HepG2 (cell line): ENCODE data around the gene ARTN. TPM values are rescaled to one million over a fixed set of nuclear protein-coding genes. Genes with fewer than 3 reads are reported as not detected.

ENCODE experiments used
- AKAP8 ChIP-seq: sonication (generic); formaldehyde crosslinking; IDR thresholded peaks from 2 replicates; pipeline ENCODE4 v1.5.1; 2020; ENCODE audit warnings: mild to moderate bottlenecking, missing genetic modification reagents
- BCL6 ChIP-seq: IDR thresholded peaks from 2 replicates; pipeline ENCODE4 v1.6.1; 2016; ENCODE audit warnings: missing genetic modification reagents, missing compliant biosample characterization
- BRD4 ChIP-seq: sonication (generic); formaldehyde crosslinking; IDR thresholded peaks from 2 replicates; pipeline ENCODE4 v1.4.0; 2020; ENCODE audit warnings: missing genetic modification reagents
- EP300 ChIP-seq, 3 experiments: sonication (generic) in 1 of 3; formaldehyde crosslinking in 1 of 3; IDR thresholded peaks; 2 replicates each; pipeline versions ENCODE4 v1.5.1 to v1.6.1; 2011 to 2020; ENCODE audit warnings: low read depth in 2 of 3, low read length in 2 of 3, borderline replicate concordance in 1 of 3, improper control_type of control experiment in 1 of 3, mild to moderate bottlenecking in 1 of 3, missing genetic modification reagents in 1 of 3, moderate library complexity in 1 of 3
- FOXA1 ChIP-seq, 2 experiments: fragments of 450-650 bp in 1 of 2; sonication (generic) in 1 of 2; formaldehyde crosslinking in 1 of 2; IDR thresholded peaks; 2 replicates each; pipeline versions ENCODE4 v1.4.0 to v1.6.1; 2016 to 2020; ENCODE audit warnings: missing genetic modification reagents in 1 of 2
- FOXJ3 ChIP-seq: sonication (generic); formaldehyde crosslinking; IDR thresholded peaks from 2 replicates; pipeline ENCODE4 v1.4.0; 2020; ENCODE audit warnings: missing genetic modification reagents, mild to moderate bottlenecking, borderline replicate concordance
- HNRNPH1 ChIP-seq: fragments of 200-400 bp; formaldehyde crosslinking; optimal IDR thresholded peaks from 2 replicates; pipeline ENCODE3; 2017; ENCODE audit warnings: mild to moderate bottlenecking, low read depth, low read length
- HNRNPUL1 ChIP-seq: fragments of 200-400 bp; formaldehyde crosslinking; IDR thresholded peaks from 2 replicates; pipeline ENCODE4 v1.6.1; 2017; ENCODE audit warnings: low read depth, mild to moderate bottlenecking, low read length, moderate library complexity
- POGK ChIP-seq: sonication (generic); formaldehyde crosslinking; conservative IDR thresholded peaks from 2 replicates; pipeline ENCODE4 v1.8.0; 2022; ENCODE audit warnings: mild to moderate bottlenecking, moderate library complexity, missing genetic modification reagents
- POLR2A ChIP-seq, 2 experiments: IDR thresholded peaks; 2 replicates each; pipeline ENCODE4 v1.6.1; 2011; ENCODE audit warnings: low read depth in 2 of 2, low read length in 2 of 2, mild to moderate bottlenecking in 1 of 2, moderate library complexity in 1 of 2; ENCODE audit not compliant: insufficient read depth in 1 of 2
- POLR2AphosphoS5 ChIP-seq: IDR thresholded peaks from 2 replicates; pipeline ENCODE4 v1.6.1; 2012; ENCODE audit warnings: low read depth, low read length
- XBP1 ChIP-seq: sonication (generic); formaldehyde crosslinking; IDR thresholded peaks from 2 replicates; pipeline ENCODE4 v1.5.0; 2020; ENCODE audit warnings: missing genetic modification reagents
- ZFP41 ChIP-seq: sonication (generic); formaldehyde crosslinking; IDR thresholded peaks from 2 replicates; pipeline ENCODE4 v1.4.0; 2020; ENCODE audit warnings: mild to moderate bottlenecking, missing genetic modification reagents, borderline replicate concordance
- ZNF251 ChIP-seq: sonication (generic); formaldehyde crosslinking; IDR thresholded peaks from 2 replicates; pipeline ENCODE4 v1.9.0; 2021; ENCODE audit warnings: mild to moderate bottlenecking, missing genetic modification reagents
- ZNF253 ChIP-seq: sonication (generic); formaldehyde crosslinking; IDR thresholded peaks from 2 replicates; pipeline ENCODE4 v1.8.0; 2022; ENCODE audit warnings: mild to moderate bottlenecking, missing genetic modification reagents, borderline replicate concordance
- ZNF383 ChIP-seq: sonication (generic); formaldehyde crosslinking; IDR thresholded peaks from 2 replicates; pipeline ENCODE4 v1.4.0; 2020; ENCODE audit warnings: missing genetic modification reagents, mild to moderate bottlenecking, borderline replicate concordance
- ZNF468 ChIP-seq: sonication (generic); formaldehyde crosslinking; IDR thresholded peaks from 2 replicates; pipeline ENCODE4 v1.8.0; 2022; ENCODE audit warnings: mild to moderate bottlenecking, moderate library complexity, missing genetic modification reagents
- ZNF564 ChIP-seq: sonication (generic); formaldehyde crosslinking; IDR thresholded peaks from 2 replicates; pipeline ENCODE4 v1.8.1; 2023; ENCODE audit warnings: mild to moderate bottlenecking, missing genetic modification reagents
- ZNF605 ChIP-seq: sonication (generic); formaldehyde crosslinking; IDR thresholded peaks from 2 replicates; pipeline ENCODE4 v1.8.0; 2022; ENCODE audit warnings: mild to moderate bottlenecking, missing genetic modification reagents
- ZNF629 ChIP-seq: sonication (generic); formaldehyde crosslinking; conservative IDR thresholded peaks from 2 replicates; pipeline ENCODE4 v1.5.0; 2020; ENCODE audit warnings: missing genetic modification reagents
- ZNF652 ChIP-seq: IDR thresholded peaks from 2 replicates; pipeline ENCODE4 v1.6.1; 2016; ENCODE audit warnings: low read depth, borderline replicate concordance
- ZNF687 ChIP-seq: sonication (generic); formaldehyde crosslinking; IDR thresholded peaks from 2 replicates; pipeline ENCODE4 v1.5.1; 2020; ENCODE audit warnings: mild to moderate bottlenecking, missing genetic modification reagents, moderate library complexity
- polyA plus RNA-seq, 8 experiments: library from polyadenylated mRNA; depleted of rRNA in 3 of 8; stranded (reverse) in 7 of 8; unstranded in 1 of 8; fragments of >200 nt; fragmentation: Illumina TruSeq in 4 of 8; extraction: Trizol in 4 of 8; gene quantifications; 2 replicates each; pipeline versions ENCODE4 v1.2.1 to v1.2.3, GENCODE V29; 2011 to 2016; ENCODE audit warnings: low read depth in 4 of 8, missing spikeins in 1 of 8, mixed read lengths in 1 of 8; ENCODE audit not compliant: insufficient read depth in 1 of 8
- total RNA-seq, 5 experiments: library from RNA; depleted of rRNA; stranded (reverse); fragments of >200 nt; fragmentation: Illumina TruSeq; extraction: Trizol; gene quantifications; 2 replicates each; pipeline ENCODE4 v1.2.3, GENCODE V29; 2016; ENCODE audit warnings: low read depth in 1 of 5
- TF ChIP-seq, protein P1 (sequence below): sonication (generic); formaldehyde crosslinking; conservative IDR thresholded peaks from 2 replicates; pipeline ENCODE4 v1.4.0; 2020; ENCODE audit warnings: missing genetic modification reagents

The ARTN gene
- total and polyA plus RNA-seq, 2 of the 13 experiments (the other 11 are each of a cell fraction or from before 2014, with no cell fraction given) = 0.11 to 0.62 TPM

DNA sequence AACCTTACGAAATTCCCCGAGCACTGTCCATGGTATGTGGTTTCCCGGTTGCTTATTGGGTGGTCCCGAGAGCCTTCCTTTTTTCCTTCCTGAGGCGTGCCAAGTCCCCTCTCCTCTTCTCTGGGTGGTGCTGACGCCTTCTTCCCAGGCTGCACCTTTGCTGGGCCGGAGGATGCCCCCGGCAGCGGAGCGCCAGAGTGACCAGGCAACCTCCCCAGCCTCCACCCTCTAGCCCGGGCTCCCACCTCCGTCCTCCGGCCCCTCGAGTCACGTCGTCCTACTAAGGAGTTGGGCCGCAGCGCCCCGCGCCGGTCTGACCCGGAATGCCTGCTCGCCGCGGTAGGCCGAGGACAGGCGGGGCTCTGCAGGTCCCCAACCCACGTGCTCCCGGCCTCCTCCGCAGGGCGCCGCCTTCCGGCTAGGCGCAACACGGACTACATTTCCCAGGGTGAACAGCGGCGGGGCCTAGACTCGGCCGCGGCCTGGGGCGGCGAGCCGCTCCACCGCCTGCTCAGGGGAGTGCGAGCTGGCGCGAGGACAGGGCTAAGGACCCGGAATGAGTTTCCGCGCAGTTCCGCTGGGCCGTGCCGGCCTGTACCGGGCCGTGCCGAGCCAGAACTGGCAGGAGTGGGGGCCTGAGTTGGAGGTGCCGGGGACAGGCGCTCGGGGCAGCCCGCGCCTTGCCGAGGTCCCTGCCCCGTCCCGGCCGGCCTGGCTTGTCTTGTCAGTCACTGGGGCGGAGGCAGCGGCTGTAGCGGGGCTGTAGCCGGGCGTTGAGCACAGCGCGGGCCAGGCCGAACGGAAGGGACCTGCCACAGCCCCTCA lies 12.8 kb downstream of the ARTN start, which contains the start of gene IPO13 (continued):
- TF ChIP-seq ZNF564 (CRISPR knock-in tag) (peak; percentile 57; the same call in 1 of the 2 replicates), FOXJ3 (CRISPR knock-in tag) (no peak; the same call in 1 of the 2 replicates), POLR2A (IDR thresholded peaks at IDR 0.05; ENCODE audit: insufficient read depth in 1 of 2, low read depth in 2 of 2, low read length in 2 of 2) (peak; percentile 76 to 87), POGK (CRISPR knock-in tag) (peak; percentile 90), EP300 (IDR thresholded peaks at IDR 0.05; ENCODE audit: low read depth in 2 of 2, low read length in 2 of 2) (no peak), EP300 (CRISPR knock-in tag; IDR thresholded peaks at IDR 0.05; ENCODE audit: borderline replicate concordance) (no peak), BRD4 (no peak), AKAP8 (CRISPR knock-in tag) (0 out of 2 replicates have a peak, but pooled peaks have one; percentile 69), ZNF605 (CRISPR knock-in tag) (peak; percentile 94), ZNF253 (CRISPR knock-in tag) (peak; percentile 74; the same call in 1 of the 2 replicates), ZNF383 (CRISPR knock-in tag) (no peak; the same call in 1 of the 2 replicates), ZNF629 (CRISPR knock-in tag) (no peak; the same call in 1 of the 2 replicates), BCL6 (CRISPR knock-in tag) (peak; percentile 59), FOXA1 (IDR thresholded peaks at IDR 0.05) (no peak), FOXA1 (CRISPR knock-in tag; IDR thresholded peaks at IDR 0.05) (no peak), ZNF652 (CRISPR knock-in tag) (no peak), HNRNPUL1 (no peak), XBP1 (CRISPR knock-in tag) (no peak), HNRNPH1 (no peak), ZNF468 (CRISPR knock-in tag) (peak; percentile 68; the same call in 1 of the 2 replicates), ZFP41 (no peak; the same call in 1 of the 2 replicates), POLR2AphosphoS5 (peak; percentile 66), ZNF687 (CRISPR knock-in tag) (peak; percentile 97), ZNF251 (no peak)
- TF ChIP-seq, protein P1, sequence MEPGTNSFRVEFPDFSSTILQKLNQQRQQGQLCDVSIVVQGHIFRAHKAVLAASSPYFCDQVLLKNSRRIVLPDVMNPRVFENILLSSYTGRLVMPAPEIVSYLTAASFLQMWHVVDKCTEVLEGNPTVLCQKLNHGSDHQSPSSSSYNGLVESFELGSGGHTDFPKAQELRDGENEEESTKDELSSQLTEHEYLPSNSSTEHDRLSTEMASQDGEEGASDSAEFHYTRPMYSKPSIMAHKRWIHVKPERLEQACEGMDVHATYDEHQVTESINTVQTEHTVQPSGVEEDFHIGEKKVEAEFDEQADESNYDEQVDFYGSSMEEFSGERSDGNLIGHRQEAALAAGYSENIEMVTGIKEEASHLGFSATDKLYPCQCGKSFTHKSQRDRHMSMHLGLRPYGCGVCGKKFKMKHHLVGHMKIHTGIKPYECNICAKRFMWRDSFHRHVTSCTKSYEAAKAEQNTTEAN (CRISPR knock-in tag) = peak; percentile 64
